GM12891 (cell line): ENCODE results near the gene ZC3H12A.

Experiments
- POLR2A ChIP-seq: IDR thresholded peaks from 2 replicates; pipeline ENCODE4 v1.6.1; 2011; ENCODE audit warnings: low read depth, low read length, control low read depth
- POLR2AphosphoS5 ChIP-seq: IDR thresholded peaks from 2 replicates; pipeline ENCODE4 v1.6.1; 2011; ENCODE audit warnings: low read depth, low read length, control low read depth
- POU2F2 ChIP-seq: IDR thresholded peaks from 2 replicates; pipeline ENCODE4 v1.6.1; 2011; ENCODE audit warnings: low read depth, mild to moderate bottlenecking, control low read depth, low read length, moderate library complexity
- SPI1 ChIP-seq: IDR thresholded peaks from 2 replicates; pipeline ENCODE4 v1.6.1; 2011; ENCODE audit warnings: low read depth, low read length, control low read depth
- TAF1 ChIP-seq: IDR thresholded peaks from 2 replicates; pipeline ENCODE4 v1.6.1; 2011; ENCODE audit warnings: low read depth, low read length, control low read depth

DNA sequence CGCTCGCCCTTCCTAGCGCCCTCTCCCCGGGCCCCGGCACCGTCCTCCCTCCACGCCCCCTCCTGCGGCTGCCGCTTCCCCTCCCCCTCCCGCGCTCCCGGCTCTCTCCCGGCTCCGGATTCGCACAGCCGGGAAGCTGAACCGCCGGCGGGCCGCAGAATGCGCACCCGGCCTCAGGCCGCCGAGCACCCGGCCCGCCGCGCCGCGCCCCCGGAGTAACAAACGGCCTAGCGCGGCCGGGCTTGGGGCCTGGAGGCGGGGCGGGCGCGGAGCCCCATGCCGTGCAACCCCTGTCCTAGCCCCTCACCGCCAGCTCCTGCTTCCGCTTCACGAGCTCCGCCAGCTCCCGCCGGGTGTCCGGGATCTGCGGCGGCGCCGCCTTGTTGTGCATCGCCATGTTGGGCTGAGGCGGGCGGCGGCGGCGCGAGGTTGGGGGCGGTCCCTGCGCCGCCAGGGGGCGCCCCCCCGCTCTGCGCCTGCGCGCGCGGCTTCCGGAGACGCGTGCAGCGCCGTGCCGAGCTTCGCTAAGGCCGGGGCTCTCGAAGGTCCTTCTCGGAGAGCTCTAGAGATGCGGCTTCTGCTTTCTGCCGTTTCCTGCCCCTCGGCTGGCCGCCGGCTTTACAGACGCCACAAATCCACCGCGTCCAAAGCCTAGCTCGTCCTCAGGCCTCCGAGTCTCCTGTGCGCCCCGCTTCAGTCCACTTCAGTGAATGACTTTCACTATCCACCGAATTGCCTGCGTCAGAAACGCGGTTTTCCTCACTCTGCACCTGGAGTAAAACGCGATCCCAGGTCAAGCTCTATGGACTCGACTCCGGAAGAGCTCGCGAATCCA, 40.2 kb downstream of the ZC3H12A start, which contains the start of gene MEAF6:
- peak; percentile 81 for TF ChIP-seq POLR2A
- peak; percentile 63; the same call in 1 of the 2 replicates for TF ChIP-seq TAF1
- peak; percentile 51 for TF ChIP-seq SPI1
- peak; percentile 78 for TF ChIP-seq POLR2AphosphoS5
- TF ChIP-seq POU2F2: no peak
